Stimulated activated naive CD8-positive, alpha-beta T cell treated with anti-CD3 and anti-CD28 coated beads, Interleukin-15, Interleukin-2, amounts not matched to agents 100 U/mL and 50 U/mL, for 24 hours (primary cell): ENCODE data around the gene WASHC2A.
A peak's percentile ranks its signal among the peaks of the same experiment; 100 is the strongest.
"Not testable (repeated sequence)": the region's sequence is repeated elsewhere in the genome, so short reads cannot be mapped to it uniquely, and the experiment has no call there.

ENCODE experiments used
- ATAC-seq: fragments of 150-1000 bp; cut with Tn5 transposase; one replicate; pipeline ENCODE4 v1.10.0; 2021
- DNase-seq: peaks from one replicate; pipeline ENCODE4 v3.0.0; 2021

Gene WASHC2A, protein sequence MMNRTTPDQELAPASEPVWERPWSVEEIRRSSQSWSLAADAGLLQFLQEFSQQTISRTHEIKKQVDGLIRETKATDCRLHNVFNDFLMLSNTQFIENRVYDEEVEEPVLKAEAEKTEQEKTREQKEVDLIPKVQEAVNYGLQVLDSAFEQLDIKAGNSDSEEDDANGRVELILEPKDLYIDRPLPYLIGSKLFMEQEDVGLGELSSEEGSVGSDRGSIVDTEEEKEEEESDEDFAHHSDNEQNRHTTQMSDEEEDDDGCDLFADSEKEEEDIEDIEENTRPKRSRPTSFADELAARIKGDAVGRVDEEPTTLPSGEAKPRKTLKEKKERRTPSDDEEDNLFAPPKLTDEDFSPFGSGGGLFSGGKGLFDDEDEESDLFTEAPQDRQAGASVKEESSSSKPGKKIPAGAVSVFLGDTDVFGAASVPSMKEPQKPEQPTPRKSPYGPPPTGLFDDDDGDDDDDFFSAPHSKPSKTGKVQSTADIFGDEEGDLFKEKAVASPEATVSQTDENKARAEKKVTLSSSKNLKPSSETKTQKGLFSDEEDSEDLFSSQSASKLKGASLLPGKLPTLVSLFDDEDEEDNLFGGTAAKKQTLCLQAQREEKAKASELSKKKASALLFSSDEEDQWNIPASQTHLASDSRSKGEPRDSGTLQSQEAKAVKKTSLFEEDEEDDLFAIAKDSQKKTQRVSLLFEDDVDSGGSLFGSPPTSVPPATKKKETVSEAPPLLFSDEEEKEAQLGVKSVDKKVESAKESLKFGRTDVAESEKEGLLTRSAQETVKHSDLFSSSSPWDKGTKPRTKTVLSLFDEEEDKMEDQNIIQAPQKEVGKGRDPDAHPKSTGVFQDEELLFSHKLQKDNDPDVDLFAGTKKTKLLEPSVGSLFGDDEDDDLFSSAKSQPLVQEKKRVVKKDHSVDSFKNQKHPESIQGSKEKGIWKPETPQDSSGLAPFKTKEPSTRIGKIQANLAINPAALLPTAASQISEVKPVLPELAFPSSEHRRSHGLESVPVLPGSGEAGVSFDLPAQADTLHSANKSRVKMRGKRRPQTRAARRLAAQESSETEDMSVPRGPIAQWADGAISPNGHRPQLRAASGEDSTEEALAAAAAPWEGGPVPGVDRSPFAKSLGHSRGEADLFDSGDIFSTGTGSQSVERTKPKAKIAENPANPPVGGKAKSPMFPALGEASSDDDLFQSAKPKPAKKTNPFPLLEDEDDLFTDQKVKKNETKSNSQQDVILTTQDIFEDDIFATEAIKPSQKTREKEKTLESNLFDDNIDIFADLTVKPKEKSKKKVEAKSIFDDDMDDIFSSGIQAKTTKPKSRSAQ (N-terminal part only)

DNA sequence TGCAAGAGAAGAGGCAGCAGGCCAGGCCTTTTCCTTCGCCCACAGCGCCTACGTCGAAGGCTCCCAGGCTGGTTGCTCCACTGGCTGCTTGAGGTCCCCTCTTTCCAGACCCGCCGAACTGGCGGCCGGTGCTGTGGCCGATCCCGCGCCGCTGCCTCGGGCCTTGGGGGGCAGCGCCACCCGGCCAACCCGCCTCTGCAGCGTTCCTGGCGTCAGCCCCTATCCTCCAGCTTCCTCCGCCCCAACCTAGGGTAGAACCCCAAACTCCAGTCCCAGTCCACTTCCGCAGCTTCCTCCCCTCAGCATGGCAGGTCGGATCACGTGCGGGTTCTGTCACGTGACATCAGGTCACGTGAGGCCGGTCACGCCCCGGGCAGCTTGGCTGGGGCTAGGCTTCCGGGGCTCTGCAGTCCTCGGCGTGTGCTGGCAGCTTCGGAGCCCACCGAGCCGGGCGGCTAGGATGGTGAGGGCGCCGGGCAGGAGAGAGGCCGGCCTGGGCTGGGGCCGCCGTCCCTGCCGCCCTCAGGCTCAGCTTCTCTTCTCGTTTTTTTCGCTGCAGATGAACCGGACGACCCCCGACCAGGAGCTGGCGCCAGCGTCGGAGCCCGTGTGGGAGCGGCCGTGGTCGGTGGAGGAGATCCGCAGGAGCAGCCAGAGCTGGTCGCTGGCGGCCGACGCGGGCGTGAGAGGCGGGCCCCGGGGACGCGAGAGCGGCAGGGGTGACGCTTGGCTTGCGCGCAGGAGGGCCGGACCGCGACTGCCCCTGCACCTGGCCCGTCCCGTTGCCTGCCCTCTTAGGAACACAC lies at the start of gene WASHC2A:
Gene WASHC2A (plus strand): TSS at position 409 of the 806 bp plus-strand sequence. CDS start 52 bp downstream, at position 461.
- DNase-seq, result peak; percentile 82
- ATAC-seq, result peak; percentile 88

DNA sequence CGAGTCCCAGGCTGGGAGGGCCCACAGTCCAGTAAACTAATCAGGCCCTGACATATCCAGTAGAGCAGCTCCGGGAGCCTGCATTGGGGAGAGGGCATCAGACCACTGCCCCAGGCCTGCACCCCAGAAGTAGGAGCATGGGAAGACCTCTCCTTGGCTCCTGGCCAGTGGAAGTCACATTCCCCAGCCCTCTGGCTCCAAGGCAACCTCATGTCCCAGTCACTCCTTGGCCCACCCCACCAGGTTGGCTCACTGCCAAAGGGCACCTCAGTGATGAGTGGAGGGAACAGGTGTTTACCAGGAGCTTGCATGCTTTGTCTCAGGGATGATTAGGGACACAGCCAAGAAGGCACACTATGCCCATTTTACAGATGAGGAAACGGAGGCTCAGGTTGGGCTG lies 48.5 kb upstream of the WASHC2A start:
- not testable (repeated sequence) for DNase-seq, ATAC-seq

DNA sequence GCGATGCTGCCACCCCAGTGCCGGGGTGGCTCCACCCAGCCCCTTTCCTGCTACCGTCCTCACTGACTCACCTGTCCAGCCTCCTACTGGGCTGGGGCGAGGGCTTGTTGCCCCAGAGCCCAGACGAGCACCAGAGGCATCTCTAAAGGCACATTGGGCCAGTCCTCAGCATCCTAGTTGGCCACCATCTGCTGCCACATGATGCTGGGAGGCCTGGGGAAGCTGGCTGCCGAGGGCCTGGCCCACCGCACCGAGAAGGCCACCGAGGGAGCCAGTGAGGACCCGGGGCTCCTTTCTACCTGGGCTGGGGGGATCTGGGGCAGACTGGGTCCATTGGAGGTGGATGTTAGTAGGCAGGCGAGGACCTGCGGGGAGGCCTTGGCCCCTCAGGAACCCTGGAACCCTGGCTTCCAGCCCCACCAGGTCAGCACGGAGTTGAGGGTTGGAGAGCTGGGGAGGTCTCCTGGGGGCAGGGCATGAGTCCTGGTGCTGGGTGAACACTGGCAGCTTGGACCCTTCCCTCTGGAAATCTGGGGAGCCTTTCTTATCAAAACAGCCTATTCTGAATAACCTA lies 47.2 kb upstream of the WASHC2A start:
- DNase-seq, ATAC-seq: not testable (repeated sequence)

DNA sequence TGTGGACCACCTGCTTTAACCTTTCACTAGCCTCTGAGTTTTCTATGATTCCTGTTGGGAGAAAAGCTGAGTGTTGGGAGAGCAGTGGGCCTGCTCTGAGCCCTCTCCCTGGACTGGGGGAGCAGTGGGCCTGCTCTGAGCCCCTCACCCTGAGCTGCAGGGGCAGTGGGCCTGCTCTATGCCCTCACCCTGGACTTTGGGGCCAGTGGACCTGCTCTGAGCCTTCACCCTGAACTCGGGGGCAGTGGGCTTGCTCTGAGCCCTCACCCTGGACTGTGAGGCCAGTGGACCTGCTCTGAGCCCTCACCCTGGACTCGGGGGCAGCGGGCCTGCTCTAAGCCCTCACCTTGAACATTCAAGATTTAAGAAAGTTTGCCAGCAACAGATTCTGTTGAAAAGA lies 46.1 kb upstream of the WASHC2A start:
- DNase-seq (no peak), ATAC-seq (no peak)

DNA sequence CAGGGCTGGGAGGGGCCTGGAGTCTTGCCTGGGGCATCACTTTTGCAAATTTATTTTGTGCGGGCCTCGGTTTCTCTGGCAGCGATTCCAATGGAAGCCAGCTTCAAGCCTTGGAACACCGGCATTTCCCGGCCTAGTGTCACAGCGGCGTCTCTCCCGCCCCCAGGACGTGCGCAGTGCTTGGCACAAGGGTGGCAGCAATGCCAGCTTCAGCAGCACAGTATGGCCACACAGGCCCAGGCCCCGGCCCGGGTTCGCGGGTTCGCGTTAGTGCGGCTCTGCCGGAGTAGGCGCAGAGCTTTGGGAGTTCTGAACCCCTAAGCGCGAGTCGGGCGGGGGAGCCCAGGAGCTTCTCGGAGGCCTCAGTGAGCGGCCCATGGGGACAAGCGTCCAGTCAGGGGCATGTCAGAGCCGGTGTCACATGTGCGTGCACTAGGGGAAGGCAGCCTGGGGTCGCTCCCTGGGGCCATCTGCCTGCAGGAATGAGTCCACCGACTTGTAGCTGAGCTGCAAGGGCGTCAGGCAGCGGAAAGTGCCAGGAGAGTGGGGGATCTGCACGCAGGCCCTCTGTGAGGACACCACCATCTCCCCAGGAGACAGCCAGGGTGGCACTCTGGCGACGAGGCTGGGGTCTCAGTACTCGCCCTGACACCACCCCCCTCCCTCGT lies 42.9 kb upstream of the WASHC2A start:
- DNase-seq, ATAC-seq: not testable (repeated sequence)

DNA sequence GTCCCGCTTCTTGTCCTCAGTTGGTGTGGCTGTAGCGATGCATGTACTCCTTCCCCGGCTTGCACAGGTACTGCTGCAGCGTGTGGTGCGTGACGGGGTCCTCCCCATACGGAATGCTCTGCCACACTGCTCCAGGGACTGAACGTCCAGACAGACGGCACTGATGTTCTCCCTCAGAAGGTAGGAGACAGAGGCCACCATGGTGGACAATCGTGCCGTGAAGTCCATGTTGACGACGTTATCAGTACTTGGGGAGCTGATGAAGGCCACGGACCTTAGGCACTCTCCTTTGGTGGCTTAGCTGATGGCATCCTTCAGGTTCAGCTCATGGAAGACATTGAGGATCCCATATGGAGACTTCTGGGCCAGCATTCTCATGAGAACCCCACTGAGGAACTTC lies 42.1 kb upstream of the WASHC2A start:
- no peak for ATAC-seq

DNA sequence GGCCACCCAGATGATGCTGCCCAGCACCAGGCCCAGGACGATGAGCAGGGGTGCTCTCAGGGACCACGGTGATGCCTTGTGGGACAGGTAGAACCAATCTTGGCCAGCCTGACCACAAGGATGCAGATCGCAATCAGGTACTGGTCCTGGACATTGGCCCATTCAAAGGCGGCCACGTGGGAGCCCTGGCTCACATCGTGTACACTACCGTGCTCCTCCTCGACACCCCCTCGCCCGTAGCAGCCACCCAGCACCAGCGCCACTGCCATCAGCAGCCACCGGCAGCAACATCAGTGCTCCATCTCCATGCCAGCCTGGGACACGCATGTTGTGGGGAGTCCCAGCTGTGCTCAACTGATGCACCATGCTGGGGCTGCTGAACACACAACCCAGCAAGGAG lies 40.6 kb upstream of the WASHC2A start:
- DNase-seq (no peak), ATAC-seq (peak; percentile 21)

More for the DNA sequence above, 42.1 kb upstream of the WASHC2A start:
- DNase-seq, result no peak

DNA sequence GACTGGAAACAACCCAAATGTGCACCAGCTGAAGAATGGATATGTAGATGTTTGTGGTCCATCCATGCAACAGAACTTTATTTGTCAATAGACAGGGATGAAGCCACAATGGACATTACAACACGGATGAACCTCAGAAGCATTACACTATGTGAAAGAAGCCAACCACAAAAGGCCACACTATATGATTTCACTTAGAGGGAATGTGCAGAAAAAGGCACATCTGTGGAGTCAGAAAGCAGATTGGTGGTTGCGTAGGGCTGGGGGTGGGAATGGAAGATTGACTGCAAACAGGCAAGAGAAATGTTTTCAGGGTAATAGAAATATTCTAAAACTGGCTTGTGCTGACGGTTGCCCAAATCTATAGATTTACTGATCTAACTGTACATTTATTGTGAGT lies 34.3 kb upstream of the WASHC2A start:
- DNase-seq, result no peak
- ATAC-seq, result no peak

DNA sequence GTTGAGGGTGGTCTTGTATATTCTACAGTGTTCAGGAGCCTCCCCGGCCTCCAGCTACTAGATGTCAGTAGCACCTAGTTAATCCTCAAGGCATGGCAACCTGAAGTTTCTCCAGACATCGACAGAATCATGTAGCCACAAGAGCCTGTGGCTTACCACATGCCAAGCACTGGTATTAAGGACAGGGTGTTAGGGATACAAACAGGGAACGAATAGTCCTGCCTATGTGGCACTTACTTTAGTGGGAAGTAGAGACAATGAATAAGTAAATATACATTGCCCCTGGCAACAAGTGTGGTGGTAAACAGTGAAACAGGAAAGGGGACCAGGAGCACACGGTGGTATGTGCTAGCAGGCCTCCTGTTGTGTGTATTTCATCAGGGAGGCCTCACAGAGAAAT lies 32.4 kb upstream of the WASHC2A start:
- not testable (repeated sequence) for DNase-seq, ATAC-seq

DNA sequence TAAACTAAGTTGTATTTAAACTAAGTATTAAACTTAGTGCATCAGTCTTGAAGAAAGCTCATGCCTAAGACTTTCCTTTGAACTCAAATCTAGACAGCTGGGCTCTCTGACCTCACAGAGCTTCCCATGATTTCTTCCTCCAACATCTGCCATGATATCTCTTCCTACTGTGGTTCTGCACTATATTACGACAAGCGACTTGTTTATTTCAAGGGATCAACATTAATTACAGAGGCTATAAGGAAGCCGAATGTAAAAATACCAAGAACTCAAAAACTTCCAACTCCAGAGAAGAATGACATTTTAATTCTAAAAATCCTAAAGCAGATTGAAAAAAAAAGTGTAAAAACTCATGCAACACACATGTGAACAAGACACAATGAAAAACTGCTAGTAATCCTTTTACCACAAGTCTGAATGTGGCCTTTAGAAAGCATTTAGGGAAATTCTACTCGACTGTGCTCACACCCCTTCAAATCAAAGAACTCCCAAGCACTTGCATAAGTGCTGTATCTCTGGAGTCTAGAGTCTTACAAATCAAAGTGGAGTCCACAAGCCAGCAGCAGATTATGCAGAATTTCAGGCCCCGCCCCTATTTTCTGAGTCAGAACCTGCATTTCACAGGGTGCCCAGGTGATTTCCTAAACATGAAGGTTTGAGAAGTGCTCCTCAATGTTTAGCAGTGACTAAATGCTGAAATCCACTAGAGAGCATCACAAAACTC lies 22.7 kb upstream of the WASHC2A start:
- no peak for DNase-seq
- no peak for ATAC-seq

DNA sequence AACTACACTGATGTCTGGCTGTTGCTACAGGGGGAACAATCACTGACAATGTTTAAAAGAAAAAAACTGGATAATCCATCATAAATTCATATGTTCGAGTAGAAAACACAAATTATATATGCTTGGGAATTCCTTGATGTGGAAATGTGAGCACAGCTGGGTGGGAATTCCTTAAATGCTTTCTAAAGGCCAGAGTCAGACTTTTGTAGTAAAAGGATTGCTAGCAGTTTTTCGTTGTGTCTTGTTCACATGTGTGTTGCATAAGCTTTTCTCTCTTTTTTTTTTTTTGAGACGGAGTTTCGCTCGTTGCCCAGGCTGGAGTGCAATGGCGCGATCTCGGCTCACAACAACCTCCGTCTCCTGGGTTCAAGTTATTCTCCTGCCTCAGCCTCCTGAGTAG lies 21.3 kb upstream of the WASHC2A start:
- DNase-seq, ATAC-seq: not testable (repeated sequence)

DNA sequence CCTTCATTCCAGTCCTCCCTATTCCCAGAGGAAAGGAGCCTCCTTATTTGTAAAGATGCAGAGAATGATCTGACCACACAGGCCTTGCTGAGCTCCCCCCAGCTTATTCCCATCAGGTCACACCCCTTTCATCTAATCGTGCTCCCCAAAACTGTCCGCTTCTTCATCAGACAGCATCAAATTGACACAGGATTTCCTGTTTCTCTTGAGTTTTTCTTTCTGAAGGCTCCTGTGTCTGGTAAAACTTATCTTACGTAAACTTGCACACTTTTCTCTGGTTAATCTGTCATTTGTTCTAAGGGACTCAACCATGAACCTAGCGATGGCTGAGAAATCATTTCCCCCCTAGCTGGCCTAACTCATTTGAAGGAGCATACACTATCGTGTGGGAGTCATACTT lies 20.2 kb upstream of the WASHC2A start:
- not testable (repeated sequence) for ATAC-seq, DNase-seq

DNA sequence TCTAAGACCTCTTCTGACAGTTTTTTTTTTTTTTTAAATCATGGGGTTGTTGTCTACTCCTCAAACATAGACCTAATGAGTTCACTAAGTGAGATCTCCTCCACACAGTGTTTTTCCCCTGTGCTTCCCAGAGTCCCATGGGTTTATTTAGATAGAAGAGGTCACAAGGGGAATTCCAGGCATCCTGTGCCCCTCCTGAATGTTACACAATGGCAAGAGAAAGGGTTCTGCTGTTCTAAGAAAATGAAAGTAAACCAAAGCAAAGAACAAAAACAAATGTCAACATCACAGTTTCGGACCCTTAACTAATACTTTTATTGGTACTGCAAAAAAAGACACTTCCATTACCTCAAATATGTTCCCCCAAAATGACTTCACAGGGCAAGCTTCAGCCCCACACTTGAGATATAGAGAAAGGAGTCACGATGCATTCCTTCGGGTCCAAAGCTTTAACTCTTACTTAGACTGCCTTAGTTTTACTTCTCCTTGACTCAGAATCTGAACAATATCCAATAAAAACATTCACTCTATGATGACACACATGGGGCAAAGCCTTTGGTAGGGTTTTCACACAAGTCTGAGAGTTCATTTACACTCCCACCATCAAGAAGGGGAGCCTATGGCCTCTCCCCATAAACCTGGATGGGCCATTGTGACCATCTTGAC lies 15.6 kb upstream of the WASHC2A start:
- ATAC-seq, result peak; percentile 36
- DNase-seq, result not testable (repeated sequence)

DNA sequence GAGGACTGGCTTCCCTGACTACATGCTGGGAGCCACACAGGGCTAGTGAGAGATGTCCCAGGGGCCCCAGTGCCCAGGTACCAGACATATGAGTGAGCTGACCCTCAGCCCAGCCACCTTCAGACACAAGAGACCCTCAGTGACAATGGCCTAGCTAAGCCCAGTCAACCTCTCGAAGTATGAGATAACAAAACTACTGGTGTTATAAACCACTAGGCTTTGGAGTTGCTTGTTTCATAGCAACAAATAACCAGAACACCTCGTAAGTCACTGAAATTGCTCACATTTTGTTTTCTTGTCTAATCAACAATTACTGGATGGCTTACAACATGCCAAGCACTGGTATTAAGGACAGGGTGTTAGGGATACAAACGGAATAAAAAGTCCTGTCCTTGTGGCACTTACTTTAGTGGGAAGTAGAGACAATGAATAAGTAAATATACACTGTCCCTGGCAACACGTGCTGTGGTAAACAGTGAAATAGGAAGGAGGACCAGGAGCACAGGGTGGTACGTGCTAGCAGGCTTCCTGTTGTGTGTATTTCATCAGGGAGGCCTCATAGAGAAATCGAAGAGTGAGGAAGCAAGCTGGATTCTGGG lies 14.9 kb upstream of the WASHC2A start:
- ATAC-seq, DNase-seq: not testable (repeated sequence)

DNA sequence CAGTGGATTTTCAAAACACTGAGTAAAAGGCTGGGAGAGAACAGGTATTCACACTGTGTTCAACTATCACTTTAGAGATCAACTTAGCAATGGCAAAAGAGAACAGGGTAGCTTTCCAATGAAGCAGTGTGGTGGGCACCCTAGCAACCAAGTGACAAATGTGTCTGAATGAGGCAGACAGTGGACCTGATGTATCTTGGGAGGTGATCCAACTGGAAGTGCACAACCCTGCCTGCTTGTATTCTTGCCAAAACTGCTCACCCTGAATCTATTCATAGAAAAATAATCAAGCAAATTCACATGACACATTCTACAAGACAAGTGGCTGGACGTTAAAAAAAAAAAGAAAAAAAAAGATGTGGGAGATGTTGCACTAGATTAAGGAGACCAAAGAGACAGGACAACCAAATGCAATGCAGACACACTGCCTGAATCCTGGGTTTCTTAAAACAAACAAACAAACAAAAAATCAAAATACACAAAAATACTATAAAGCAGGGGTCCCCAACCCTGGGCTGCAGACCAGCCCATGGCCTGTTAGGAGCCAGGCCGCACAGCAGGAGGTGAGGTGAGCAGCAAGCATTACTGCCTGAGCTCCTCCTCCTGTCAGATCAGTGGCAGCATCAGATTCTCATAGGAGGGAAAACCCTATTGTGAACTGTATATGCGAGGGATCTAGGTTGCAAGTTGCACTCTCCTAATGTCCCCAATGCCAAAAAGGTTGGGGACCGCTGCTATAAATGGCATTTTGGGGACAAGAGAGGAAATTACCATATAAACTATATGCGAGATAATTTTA lies 12.1 kb upstream of the WASHC2A start:
- not testable (repeated sequence) for DNase-seq, ATAC-seq

DNA sequence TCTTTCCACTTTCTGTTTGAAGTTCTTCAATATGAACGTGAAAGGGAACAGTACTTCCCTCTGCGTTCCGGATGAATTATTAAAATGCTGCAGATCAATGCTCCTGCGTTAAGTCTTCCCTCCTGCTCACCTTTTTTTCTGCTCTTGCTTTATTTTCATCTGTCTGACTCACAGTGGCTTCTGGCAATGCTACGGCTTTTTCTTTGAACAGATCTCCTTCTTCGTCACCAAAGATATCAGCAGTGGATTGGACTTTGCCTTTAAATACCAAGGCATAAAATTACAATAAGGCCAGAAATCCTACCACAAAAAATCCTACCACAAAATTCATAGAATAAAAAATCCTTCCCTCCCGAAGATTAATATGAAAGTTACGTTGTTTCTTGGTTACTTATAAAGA lies 11.1 kb upstream of the WASHC2A start:
- not testable (repeated sequence) for ATAC-seq, DNase-seq

DNA sequence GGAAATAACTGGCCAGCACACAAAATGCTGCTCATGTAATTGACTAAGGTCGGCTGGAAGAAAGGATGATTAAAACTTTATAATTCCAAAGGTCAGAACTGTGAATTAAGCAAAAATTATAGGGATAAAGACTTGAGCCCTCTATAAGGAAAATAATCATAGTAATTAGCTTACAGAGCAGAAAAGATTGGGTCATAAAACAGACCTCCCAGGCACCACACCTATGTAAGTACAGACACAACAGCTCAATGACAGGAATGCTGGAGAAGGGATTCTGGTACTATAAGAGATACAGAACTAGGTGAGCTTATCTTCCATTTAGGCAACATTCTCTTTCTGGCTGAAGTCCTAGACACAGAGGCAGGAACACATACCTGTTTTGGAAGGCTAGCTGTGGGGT lies 9.0 kb upstream of the WASHC2A start:
- ATAC-seq, DNase-seq: not testable (repeated sequence)
